DND-41 (cell line): ENCODE data around the gene PRCP.

Experiments used
- CTCF ChIP-seq: IDR thresholded peaks from 2 replicates; pipeline ENCODE4 v1.5.1; 2012; ENCODE audit warnings: borderline replicate concordance, low read length, moderate library complexity, mild to moderate bottlenecking; ENCODE audit not compliant: poor library complexity, severe bottlenecking; ENCODE audit errors: extremely low read depth
- EZH2 ChIP-seq: IDR thresholded peaks from 3 replicates; pipeline ENCODE4 v1.6.1; 2012; ENCODE audit warnings: borderline replicate concordance, low read depth, mild to moderate bottlenecking, moderate library complexity, low read length, inconsistent platforms; ENCODE audit not compliant: severe bottlenecking

DNA sequence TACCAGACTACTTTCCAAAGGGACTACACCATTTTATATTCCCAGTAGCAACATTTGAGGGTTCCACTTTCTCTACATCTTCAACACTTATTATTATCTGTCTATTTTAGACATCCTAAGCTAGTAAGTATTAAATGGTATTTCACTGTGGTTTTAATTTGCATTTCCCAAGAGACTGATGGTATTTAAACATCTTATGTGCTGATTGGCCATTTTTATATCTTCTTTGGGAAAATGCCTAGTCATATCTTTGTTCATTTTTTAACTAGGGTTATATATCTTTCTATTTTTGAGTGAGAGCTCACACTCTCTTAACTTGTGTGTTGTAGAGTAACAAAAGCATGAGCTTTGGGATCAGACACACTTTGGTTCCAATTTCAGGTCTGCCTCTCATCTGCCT, 73.7 kb downstream of the PRCP start:
- TF ChIP-seq CTCF (no peak), EZH2 (no peak)
